ENCODE results near the gene CXCL17. TPM values are rescaled to one million over a fixed set of nuclear protein-coding genes. Genes with fewer than 3 reads are reported as not detected.
A peak's percentile ranks its signal among the peaks of the same experiment; 100 is the strongest.

The CXCL17 gene
- total and polyA plus RNA-seq, 4 experiments from 2014 or later: not detected

DNA sequence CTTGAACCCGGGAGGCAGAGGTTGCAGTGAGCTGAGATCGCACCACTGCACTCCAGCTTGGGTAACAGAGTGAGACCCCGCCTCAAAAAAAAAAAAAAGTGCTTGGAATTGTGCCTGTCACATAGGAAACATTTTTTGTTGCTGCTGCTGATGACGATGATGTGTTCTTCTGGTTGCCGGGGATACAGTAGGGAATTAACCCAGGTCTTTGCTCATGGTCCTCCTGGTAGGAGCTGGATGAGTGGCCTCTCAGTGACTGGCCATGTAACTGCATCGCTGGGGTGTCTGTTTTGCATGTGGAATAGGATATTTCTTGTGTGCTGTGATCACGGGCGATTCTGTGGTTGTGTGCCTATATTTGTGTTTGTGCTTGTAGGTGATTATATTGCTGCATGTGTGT lies 48.0 kb downstream of the CXCL17 start:
- no peak for DNase-seq
- H3K9me3 ChIP-seq (ENCODE audit: control insufficient read depth in 1 of 2, low read length in 2 of 2): no peaks in the 10 kb centered on the region
- peaks cover 0 to 2% of the 10 kb centered on the region in 2 donors for H3K36me3 Mint-ChIP-seq
- H3K27me3 ChIP-seq (ENCODE audit: insufficient read depth, low read length): no peaks in the 10 kb centered on the region
- peaks cover 5 to 7% of the 10 kb centered on the region in 2 donors for H3K27me3 Mint-ChIP-seq
- CTCF ChIA-PET (ENCODE audit: partially characterized antibody): interaction anchor here (0.7 kb wide), 1 partner anchor 8 kb away, joined by 3 read pairs; no protein-coding TSS in a partner anchor
- H3K4me3 Mint-ChIP-seq: no peak overlapping the region
- intact Hi-C loops (cut with micrococcal nuclease): loop anchor here (5.0 kb wide), 1 partner anchor 112 kb away; no protein-coding TSS in a partner anchor
- H3K36me3 ChIP-seq (ENCODE audit: insufficient read depth, low read length): no peaks in the 10 kb centered on the region
- H3K9me3 Mint-ChIP-seq: peaks cover 0 to 2% (median 0%) of the 10 kb centered on the region in 8 donors
- peaks cover 18 to 30% (median 28%) of the 10 kb centered on the region in 4 donors for H3K4me1 Mint-ChIP-seq
- H3K27ac ChIP-seq (ENCODE audit: low read depth, low read length): no peak overlapping the region
- H3K4me3 ChIP-seq (ENCODE audit: low read length in 2 of 2): no peak overlapping the region
- H3K27ac Mint-ChIP-seq: peak overlapping the region in 1 of 7 donors; percentile 14
- H3K4me1 ChIP-seq (ENCODE audit: insufficient read depth, low read length): peaks cover 16% of the 10 kb centered on the region
- POLR2A ChIA-PET (ENCODE audit: partially characterized antibody): interaction anchor here (1.0 kb wide), 1 partner anchor 9 kb away, joined by 3 read pairs; no protein-coding TSS in a partner anchor

DNA sequence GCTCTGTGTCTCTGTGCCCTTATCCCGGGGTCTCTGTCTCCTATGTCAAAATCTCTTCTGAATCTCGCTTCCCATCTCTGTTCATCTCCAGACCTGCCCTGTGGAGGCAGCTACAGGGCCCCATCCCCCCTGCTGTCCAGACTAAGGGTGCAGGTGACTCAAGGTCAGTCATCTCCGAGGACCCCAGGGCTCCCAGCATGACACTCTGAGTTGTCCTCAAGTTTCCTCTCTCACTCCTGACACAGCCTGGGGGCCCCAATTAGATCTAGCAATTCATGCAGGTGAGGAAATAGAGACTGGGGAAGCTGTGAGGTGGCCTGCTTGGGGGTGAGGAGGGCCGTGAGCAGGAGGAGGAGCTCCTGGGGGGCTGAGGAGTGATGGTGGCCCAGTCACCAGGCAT lies 50.6 kb downstream of the CXCL17 start:
- POLR2A ChIA-PET (ENCODE audit: partially characterized antibody): no interaction called here
- intact Hi-C loops (cut with micrococcal nuclease): no loop called here
- Histone ChIP-seq H3K4me3 (ENCODE audit: low read length in 2 of 2) (no peak overlapping the region), H3K27me3 (ENCODE audit: insufficient read depth, low read length) (no peaks in the 10 kb centered on the region), H3K27ac (ENCODE audit: low read depth, low read length) (no peak overlapping the region), H3K9me3 (ENCODE audit: control insufficient read depth in 1 of 2, low read length in 2 of 2) (no peaks in the 10 kb centered on the region), H3K36me3 (ENCODE audit: insufficient read depth, low read length) (no peaks in the 10 kb centered on the region), H3K4me1 (ENCODE audit: insufficient read depth, low read length) (peaks cover 9% of the 10 kb centered on the region)
- Mint-ChIP-seq H3K4me1 (peaks cover 5 to 11% (median 9%) of the 10 kb centered on the region in 4 donors), H3K27ac (no peak overlapping the region), H3K27me3 (peaks cover 12 to 13% of the 10 kb centered on the region in 2 donors), H3K4me3 (no peak overlapping the region), H3K36me3 (no peaks in the 10 kb centered on the region), H3K9me3 (peaks cover 0 to 2% (median 0%) of the 10 kb centered on the region in 8 donors)
- no peak for DNase-seq
- CTCF ChIA-PET (ENCODE audit: partially characterized antibody): interaction anchor here (0.9 kb wide), 1 partner anchor 9 kb away, joined by 3 read pairs; no protein-coding TSS in a partner anchor

GRCh38 chr19:42389899-42390298 lies 52.8 kb downstream of the CXCL17 start, which contains the start of gene CNFN:
Gene CNFN (minus strand): TSS chr19:42390297. CDS start chr19:42389037, 1,260 bp downstream.
- H3K4me1 ChIP-seq (ENCODE audit: insufficient read depth, low read length): peaks cover 10% of the 10 kb centered on the region
- no peaks in the 10 kb centered on the region for H3K36me3 ChIP-seq (ENCODE audit: insufficient read depth, low read length)
- Mint-ChIP-seq H3K4me1 (peaks cover 4 to 7% (median 6%) of the 10 kb centered on the region in 4 donors), H3K4me3 (no peak within 1 kb of the TSS), H3K27ac (peak within 1 kb of the TSS in 3 of 7 donors; percentile 15 to 88 (median 29)), H3K27me3 (peaks cover 16% of the 10 kb centered on the region in 2 donors), H3K36me3 (no peaks in the 10 kb centered on the region), H3K9me3 (no peaks in the 10 kb centered on the region)
- CTCF ChIA-PET (ENCODE audit: partially characterized antibody): no interaction called here
- intact Hi-C loops (cut with micrococcal nuclease): loop anchor here (5.0 kb wide), 1 partner anchor 32 kb away; no protein-coding TSS in a partner anchor
- DNase-seq: no peak
- no peak within 1 kb of the TSS for H3K27ac ChIP-seq (ENCODE audit: low read depth, low read length)
- no peaks in the 10 kb centered on the region for H3K9me3 ChIP-seq (ENCODE audit: control insufficient read depth in 1 of 2, low read length in 2 of 2)
- H3K27me3 ChIP-seq (ENCODE audit: insufficient read depth, low read length): no peaks in the 10 kb centered on the region
- no peak within 1 kb of the TSS for H3K4me3 ChIP-seq (ENCODE audit: low read length in 2 of 2)
- POLR2A ChIA-PET (ENCODE audit: partially characterized antibody): no interaction called here

DNA sequence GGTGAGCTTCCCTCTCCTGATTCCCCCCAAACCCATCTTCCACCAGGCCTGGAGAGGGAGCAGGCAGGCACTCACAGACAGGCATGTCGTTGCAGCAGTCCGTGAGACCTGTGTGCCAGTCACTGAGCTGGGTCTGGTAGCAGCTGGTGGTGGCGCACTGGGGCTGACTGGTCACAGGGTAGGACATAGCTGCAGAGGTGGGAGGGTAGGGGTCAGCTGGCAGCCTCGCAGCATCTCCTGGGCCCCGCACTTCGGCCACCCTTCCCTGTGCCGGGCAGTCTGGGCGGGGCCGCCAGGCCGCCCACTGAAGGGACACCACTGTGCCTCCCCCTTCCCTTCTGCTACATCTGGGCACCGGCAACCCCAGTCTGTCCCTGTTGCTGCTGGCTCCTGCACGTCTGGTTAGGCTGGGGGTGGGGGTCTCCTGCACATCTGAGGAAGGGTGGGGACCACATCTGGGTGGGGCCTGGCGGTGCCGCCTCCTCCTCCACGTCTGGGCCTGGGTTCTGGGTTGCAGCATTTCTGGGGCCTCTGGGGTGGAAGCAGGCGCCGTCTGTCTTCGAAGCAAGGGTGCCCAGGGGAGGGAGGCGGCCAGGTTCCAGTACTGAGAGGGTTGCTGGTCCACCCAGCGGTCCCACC lies 53.8 kb downstream of the CXCL17 start:
- H3K27me3 ChIP-seq (ENCODE audit: insufficient read depth, low read length): no peaks in the 10 kb centered on the region
- ChIA-PET POLR2A (ENCODE audit: partially characterized antibody) (no interaction called here), CTCF (ENCODE audit: partially characterized antibody) (no interaction called here)
- DNase-seq: no peak
- intact Hi-C loops (cut with micrococcal nuclease): loop anchor here (5.0 kb wide), 1 partner anchor 33 kb away; no protein-coding TSS in a partner anchor
- Mint-ChIP-seq H3K4me1 (peaks cover 4 to 7% (median 6%) of the 10 kb centered on the region in 4 donors), H3K36me3 (no peaks in the 10 kb centered on the region), H3K4me3 (no peak overlapping the region), H3K27ac (peak overlapping the region in 1 of 7 donors; percentile 29), H3K9me3 (no peaks in the 10 kb centered on the region), H3K27me3 (peaks cover 16% of the 10 kb centered on the region in 2 donors)
- H3K27ac ChIP-seq (ENCODE audit: low read depth, low read length): no peak overlapping the region
- no peaks in the 10 kb centered on the region for H3K36me3 ChIP-seq (ENCODE audit: insufficient read depth, low read length)
- no peaks in the 10 kb centered on the region for H3K9me3 ChIP-seq (ENCODE audit: control insufficient read depth in 1 of 2, low read length in 2 of 2)
- H3K4me3 ChIP-seq (ENCODE audit: low read length in 2 of 2): no peak overlapping the region
- peaks cover 10% of the 10 kb centered on the region for H3K4me1 ChIP-seq (ENCODE audit: insufficient read depth, low read length)

GRCh38 chr19:42386974-42387707 lies 55.6 kb downstream of the CXCL17 start:
- intact Hi-C loops (cut with micrococcal nuclease): loop anchor here (1.0 to 5.0 kb wide), 3 partner anchors 10 to 46 kb away; no protein-coding TSS in a partner anchor
- Histone ChIP-seq H3K27ac (ENCODE audit: low read depth, low read length) (no peak overlapping the region), H3K4me3 (ENCODE audit: low read length in 2 of 2) (peak overlapping the region in 1 of 2 donors; percentile 45), H3K9me3 (ENCODE audit: control insufficient read depth in 1 of 2, low read length in 2 of 2) (no peaks in the 10 kb centered on the region), H3K27me3 (ENCODE audit: insufficient read depth, low read length) (no peaks in the 10 kb centered on the region), H3K36me3 (ENCODE audit: insufficient read depth, low read length) (no peaks in the 10 kb centered on the region), H3K4me1 (ENCODE audit: insufficient read depth, low read length) (peaks cover 10% of the 10 kb centered on the region)
- H3K27me3 Mint-ChIP-seq: peaks cover 24 to 26% of the 10 kb centered on the region in 2 donors
- peaks cover 4 to 7% (median 6%) of the 10 kb centered on the region in 4 donors for H3K4me1 Mint-ChIP-seq
- ChIA-PET CTCF (ENCODE audit: partially characterized antibody) (interaction anchor here (1.0 to 2.4 kb wide), 10 partner anchors 8 to 53 kb away, joined by 3 to 18 read pairs (median 4); no protein-coding TSS in a partner anchor), POLR2A (ENCODE audit: partially characterized antibody) (interaction anchor here (1.1 kb wide), 1 partner anchor 36 kb away, joined by 5 read pairs; no protein-coding TSS in a partner anchor)
- H3K27ac Mint-ChIP-seq: peak overlapping the region in 4 of 7 donors; percentile 35 to 73 (median 55)
- H3K4me3 Mint-ChIP-seq: peak overlapping the region; percentile 42 to 80 (median 68)
- no peaks in the 10 kb centered on the region for H3K9me3 Mint-ChIP-seq
- DNase-seq: peak; percentile 62 to 72 (median 66)
- H3K36me3 Mint-ChIP-seq: no peaks in the 10 kb centered on the region

GRCh38 chr19:42380155-42380554 lies 62.6 kb downstream of the CXCL17 start:
- DNase-seq: no peak
- Mint-ChIP-seq H3K36me3 (no peaks in the 10 kb centered on the region), H3K9me3 (no peaks in the 10 kb centered on the region), H3K4me1 (peaks cover 0 to 3% (median under 1%) of the 10 kb centered on the region in 4 donors), H3K27ac (no peak overlapping the region), H3K4me3 (no peak overlapping the region), H3K27me3 (peaks cover 13 to 23% of the 10 kb centered on the region in 2 donors)
- Histone ChIP-seq H3K4me1 (ENCODE audit: insufficient read depth, low read length) (no peaks in the 10 kb centered on the region), H3K27me3 (ENCODE audit: insufficient read depth, low read length) (no peaks in the 10 kb centered on the region), H3K4me3 (ENCODE audit: low read length in 2 of 2) (no peak overlapping the region), H3K36me3 (ENCODE audit: insufficient read depth, low read length) (no peaks in the 10 kb centered on the region), H3K27ac (ENCODE audit: low read depth, low read length) (no peak overlapping the region), H3K9me3 (ENCODE audit: control insufficient read depth in 1 of 2, low read length in 2 of 2) (no peaks in the 10 kb centered on the region)
- intact Hi-C loops (cut with micrococcal nuclease): no loop called here
- POLR2A ChIA-PET (ENCODE audit: partially characterized antibody): interaction anchor here (0.8 kb wide), 1 partner anchor 17 kb away, joined by 3 read pairs; no protein-coding TSS in a partner anchor
- CTCF ChIA-PET (ENCODE audit: partially characterized antibody): interaction anchor here (1.5 to 2.3 kb wide), 2 partner anchors 58 to 60 kb away, joined by 4 to 6 read pairs; no protein-coding TSS in a partner anchor

All from CD4-positive, alpha-beta memory T cell (primary cell).